CD8-positive, alpha-beta memory T cell (primary cell): Measurements from ENCODE around the gene TIMMDC1. TPM values are rescaled to one million over a fixed set of nuclear protein-coding genes. Genes with fewer than 3 reads are reported as not detected.

Source experiments
- CTCF ChIA-PET: fragments of 350-600 bp; sonication (Branson Sonifier 250); formaldehyde crosslinking; loops from one replicate; lab custom pipeline; 2021; ENCODE audit warnings: antibody characterized with exemption; lab: Charles Lee
- POLR2A ChIA-PET: fragments of 350-600 bp; sonication (Branson Sonifier 250); formaldehyde crosslinking; loops from one replicate; lab custom pipeline; 2021; ENCODE audit warnings: antibody characterized with exemption; lab: Charles Lee
- DNase-seq, 5 donors: peaks; one replicate each; pipeline versions ENCODE4 v3.0.0 to v3.0.0-alpha.2; 2020 to 2022; ENCODE audit warnings: mixed read lengths in 1 of 5
- H3K27ac ChIP-seq: one replicate; pipeline ENCODE4 v1.7.0; 2013; ENCODE audit warnings: low read depth, mild to moderate bottlenecking, low read length, moderate library complexity
- H3K27me3 ChIP-seq: 2 replicates; pipeline ENCODE4 v1.7.0; 2013; ENCODE audit warnings: low read length, mild to moderate bottlenecking; ENCODE audit not compliant: insufficient read depth, poor library complexity, severe bottlenecking
- H3K36me3 ChIP-seq: 2 replicates; pipeline ENCODE4 v1.7.0; 2013; ENCODE audit warnings: mild to moderate bottlenecking, low read length, moderate library complexity; ENCODE audit not compliant: insufficient read depth
- H3K4me1 ChIP-seq: 2 replicates; pipeline ENCODE4 v1.7.0; 2013; ENCODE audit warnings: mild to moderate bottlenecking, low read length, moderate library complexity; ENCODE audit not compliant: insufficient read depth
- H3K4me3 ChIP-seq: 2 replicates; pipeline ENCODE4 v1.7.0; 2013; ENCODE audit warnings: mild to moderate bottlenecking, low read length
- H3K9me3 ChIP-seq: 2 replicates; pipeline ENCODE4 v1.7.0; 2013; ENCODE audit warnings: mild to moderate bottlenecking, low read length
- H3K27ac Mint-ChIP-seq, 8 donors: one replicate each; pipeline ENCODE4 v1.8.0; 2020 to 2021; ENCODE audit warnings: mixed read lengths in 8 of 8, mild to moderate bottlenecking in 6 of 8, inconsistent platforms in 3 of 8, moderate library complexity in 3 of 8
- H3K27me3 Mint-ChIP-seq, 2 donors: one replicate each; pipeline ENCODE4 v1.8.0; 2020 to 2021; ENCODE audit warnings: mixed read lengths in 2 of 2, mild to moderate bottlenecking in 1 of 2, moderate library complexity in 1 of 2
- H3K36me3 Mint-ChIP-seq, 3 donors: one replicate each; pipeline ENCODE4 v1.8.0; 2020 to 2021; ENCODE audit warnings: mixed read lengths in 3 of 3, inconsistent platforms in 1 of 3, mild to moderate bottlenecking in 1 of 3
- H3K4me1 Mint-ChIP-seq, 3 donors: one replicate each; pipeline ENCODE4 v1.8.0; 2020 to 2021; ENCODE audit warnings: mixed read lengths in 3 of 3, inconsistent platforms in 1 of 3, mild to moderate bottlenecking in 1 of 3
- H3K4me3 Mint-ChIP-seq, 7 donors: one replicate each; pipeline ENCODE4 v1.8.0; 2020 to 2021; ENCODE audit warnings: mixed read lengths in 7 of 7, mild to moderate bottlenecking in 6 of 7, moderate library complexity in 4 of 7, inconsistent platforms in 2 of 7
- H3K9me3 Mint-ChIP-seq, 5 donors: one replicate each; pipeline ENCODE4 v1.8.0; 2020 to 2022; ENCODE audit warnings: mixed read lengths in 5 of 5, mild to moderate bottlenecking in 3 of 5, moderate library complexity in 2 of 5, inconsistent platforms in 1 of 5
- polyA plus RNA-seq: library from polyadenylated mRNA; unstranded; fragments of 300-500 nt; fragmentation: Illumina TruSeq; gene quantifications from one replicate; pipeline ENCODE4 v1.2.3, GENCODE V29; 2021
- total RNA-seq, 2 experiments: library from RNA; stranded (reverse); gene quantifications; one replicate each; pipeline ENCODE4 v1.2.3, GENCODE V29; 2021

The TIMMDC1 gene
- total and polyA plus RNA-seq, 3 experiments from 2014 or later, result 81.1 to 158 (median 152) TPM

- H3K4me3 ChIP-seq, result no peak overlapping the region
- H3K27ac Mint-ChIP-seq, result no peak overlapping the region
- peaks cover 26% of the 10 kb centered on the region for H3K36me3 ChIP-seq
- POLR2A ChIA-PET, result no interaction called here
- no peak for DNase-seq
- no peaks in the 10 kb centered on the region for H3K27me3 ChIP-seq
- no peak overlapping the region for H3K27ac ChIP-seq
- H3K27me3 Mint-ChIP-seq, result no peaks in the 10 kb centered on the region
- H3K9me3 Mint-ChIP-seq, result no peaks in the 10 kb centered on the region
- no peak overlapping the region for H3K4me3 Mint-ChIP-seq
- CTCF ChIA-PET, result no interaction called here
- peaks cover 5 to 76% (median 33%) of the 10 kb centered on the region in 3 donors for H3K36me3 Mint-ChIP-seq
- peaks cover 31 to 40% (median 32%) of the 10 kb centered on the region in 3 donors for H3K4me1 Mint-ChIP-seq
- peaks cover 10% of the 10 kb centered on the region for H3K4me1 ChIP-seq
- no peaks in the 10 kb centered on the region for H3K9me3 ChIP-seq
Observed at GRCh38 chr3:119510690-119511089, 12.3 kb downstream of the TIMMDC1 start.

- Mint-ChIP-seq H3K27me3 (no peaks in the 10 kb centered on the region), H3K4me3 (no peak overlapping the region), H3K27ac (peak overlapping the region in 1 of 8 donors; percentile 3), H3K36me3 (peaks cover 23 to 79% (median 31%) of the 10 kb centered on the region in 3 donors), H3K9me3 (no peaks in the 10 kb centered on the region), H3K4me1 (peaks cover 0 to 4% (median 3%) of the 10 kb centered on the region in 3 donors)
- CTCF ChIA-PET, result no interaction called here
- Histone ChIP-seq H3K4me3 (no peak overlapping the region), H3K36me3 (peaks cover 46% of the 10 kb centered on the region), H3K4me1 (no peaks in the 10 kb centered on the region), H3K9me3 (no peaks in the 10 kb centered on the region), H3K27me3 (no peaks in the 10 kb centered on the region), H3K27ac (no peak overlapping the region)
- POLR2A ChIA-PET, result no interaction called here
- DNase-seq, result no peak
Observed at GRCh38 chr3:119514637-119515036, 16.3 kb downstream of the TIMMDC1 start.

GRCh38 chr3:119517112-119517511 is 18.8 kb downstream of the TIMMDC1 start:
- no peaks in the 10 kb centered on the region for H3K27me3 ChIP-seq
- H3K4me1 Mint-ChIP-seq, result peaks cover 0 to 4% (median 3%) of the 10 kb centered on the region in 3 donors
- H3K9me3 ChIP-seq, result no peaks in the 10 kb centered on the region
- H3K4me3 ChIP-seq, result no peak overlapping the region
- peaks cover 54% of the 10 kb centered on the region for H3K36me3 ChIP-seq
- no peaks in the 10 kb centered on the region for H3K27me3 Mint-ChIP-seq
- no peaks in the 10 kb centered on the region for H3K4me1 ChIP-seq
- peaks cover 36 to 90% (median 45%) of the 10 kb centered on the region in 3 donors for H3K36me3 Mint-ChIP-seq
- ChIA-PET CTCF (no interaction called here), POLR2A (no interaction called here)
- H3K4me3 Mint-ChIP-seq, result no peak overlapping the region
- H3K27ac ChIP-seq, result no peak overlapping the region
- peak overlapping the region in 2 of 8 donors; percentile 32 to 36 for H3K27ac Mint-ChIP-seq
- H3K9me3 Mint-ChIP-seq, result no peaks in the 10 kb centered on the region
- no peak for DNase-seq

GRCh38 chr3:119518026-119518425 is 19.7 kb downstream of the TIMMDC1 start:
- H3K27me3 Mint-ChIP-seq, result no peaks in the 10 kb centered on the region
- no peak for DNase-seq

GRCh38 chr3:119524931-119525662 is 26.8 kb downstream of the TIMMDC1 start:
- Mint-ChIP-seq H3K27me3 (no peaks in the 10 kb centered on the region), H3K4me3 (no peak overlapping the region), H3K27ac (peak overlapping the region in 1 of 8 donors; percentile 20), H3K36me3 (peaks cover 8 to 62% (median 32%) of the 10 kb centered on the region in 3 donors), H3K9me3 (no peaks in the 10 kb centered on the region), H3K4me1 (no peaks in the 10 kb centered on the region)
- Histone ChIP-seq H3K4me1 (no peaks in the 10 kb centered on the region), H3K27me3 (no peaks in the 10 kb centered on the region), H3K36me3 (peaks cover 22% of the 10 kb centered on the region), H3K4me3 (no peak overlapping the region), H3K27ac (no peak overlapping the region), H3K9me3 (no peaks in the 10 kb centered on the region)
- no peak for DNase-seq
- CTCF ChIA-PET, result no interaction called here
- POLR2A ChIA-PET, result no interaction called here

More at GRCh38 chr3:119518026-119518425, 19.7 kb downstream of the TIMMDC1 start:
- Mint-ChIP-seq H3K4me1 (peaks cover 0 to 1% (median 1%) of the 10 kb centered on the region in 3 donors), H3K9me3 (no peaks in the 10 kb centered on the region), H3K4me3 (no peak overlapping the region), H3K27ac (peak overlapping the region in 1 of 8 donors; percentile 18), H3K36me3 (peaks cover 36 to 94% (median 44%) of the 10 kb centered on the region in 3 donors)
- Histone ChIP-seq H3K36me3 (peaks cover 53% of the 10 kb centered on the region), H3K9me3 (no peaks in the 10 kb centered on the region), H3K4me1 (no peaks in the 10 kb centered on the region), H3K27me3 (no peaks in the 10 kb centered on the region), H3K27ac (no peak overlapping the region), H3K4me3 (no peak overlapping the region)
- POLR2A ChIA-PET, result no interaction called here
- CTCF ChIA-PET, result no interaction called here

- ChIA-PET CTCF (no interaction called here), POLR2A (no interaction called here)
- Mint-ChIP-seq H3K4me1 (no peaks in the 10 kb centered on the region), H3K4me3 (no peak overlapping the region), H3K9me3 (no peaks in the 10 kb centered on the region), H3K27ac (no peak overlapping the region), H3K36me3 (peaks cover 0 to 36% (median 24%) of the 10 kb centered on the region in 3 donors), H3K27me3 (no peaks in the 10 kb centered on the region)
- H3K4me3 ChIP-seq, result no peak overlapping the region
- H3K9me3 ChIP-seq, result no peaks in the 10 kb centered on the region
- DNase-seq, result no peak
- H3K36me3 ChIP-seq, result peaks cover 15% of the 10 kb centered on the region
- H3K27me3 ChIP-seq, result no peaks in the 10 kb centered on the region
- no peaks in the 10 kb centered on the region for H3K4me1 ChIP-seq
- H3K27ac ChIP-seq, result no peak overlapping the region
Observed at GRCh38 chr3:119527714-119528113, 29.4 kb downstream of the TIMMDC1 start.

GRCh38 chr3:119529883-119530282 is 31.5 kb downstream of the TIMMDC1 start:
- no peak overlapping the region for H3K27ac Mint-ChIP-seq
- Histone ChIP-seq H3K4me3 (no peak overlapping the region), H3K27me3 (no peaks in the 10 kb centered on the region), H3K4me1 (no peaks in the 10 kb centered on the region), H3K27ac (no peak overlapping the region), H3K9me3 (no peaks in the 10 kb centered on the region), H3K36me3 (peaks cover 3% of the 10 kb centered on the region)
- peaks cover 0 to 14% (median 11%) of the 10 kb centered on the region in 3 donors for H3K36me3 Mint-ChIP-seq
- POLR2A ChIA-PET, result no interaction called here
- no peak overlapping the region for H3K4me3 Mint-ChIP-seq
- CTCF ChIA-PET, result interaction anchor here (0.5 kb wide), 1 partner anchor 13 kb away, joined by 3 read pairs; no protein-coding TSS in a partner anchor
- DNase-seq, result no peak
- no peaks in the 10 kb centered on the region for H3K4me1 Mint-ChIP-seq
- no peaks in the 10 kb centered on the region for H3K9me3 Mint-ChIP-seq
- no peaks in the 10 kb centered on the region for H3K27me3 Mint-ChIP-seq

- Histone ChIP-seq H3K4me1 (no peaks in the 10 kb centered on the region), H3K9me3 (no peaks in the 10 kb centered on the region), H3K27me3 (no peaks in the 10 kb centered on the region), H3K27ac (no peak overlapping the region), H3K36me3 (no peaks in the 10 kb centered on the region), H3K4me3 (no peak overlapping the region)
- Mint-ChIP-seq H3K4me1 (no peaks in the 10 kb centered on the region), H3K36me3 (peaks cover 0 to 9% (median 8%) of the 10 kb centered on the region in 3 donors), H3K9me3 (no peaks in the 10 kb centered on the region), H3K27ac (peak overlapping the region in 1 of 8 donors; percentile 1), H3K4me3 (no peak overlapping the region), H3K27me3 (no peaks in the 10 kb centered on the region)
- ChIA-PET CTCF (no interaction called here), POLR2A (no interaction called here)
- no peak for DNase-seq
Observed at GRCh38 chr3:119530456-119530855, 32.1 kb downstream of the TIMMDC1 start.
